HuH-7.5 (cell line): ENCODE results near the gene MRPL34.
A peak's percentile ranks its signal among the peaks of the same experiment; 100 is the strongest.
"Not testable (repeated sequence)": the region's sequence is repeated elsewhere in the genome, so short reads cannot be mapped to it uniquely, and the experiment has no call there.

Experiments used
- DNase-seq: peaks from one replicate; pipeline ENCODE4 v3.0.0; 2011; ENCODE audit warnings: low spot score

Gene MRPL34

DNA sequence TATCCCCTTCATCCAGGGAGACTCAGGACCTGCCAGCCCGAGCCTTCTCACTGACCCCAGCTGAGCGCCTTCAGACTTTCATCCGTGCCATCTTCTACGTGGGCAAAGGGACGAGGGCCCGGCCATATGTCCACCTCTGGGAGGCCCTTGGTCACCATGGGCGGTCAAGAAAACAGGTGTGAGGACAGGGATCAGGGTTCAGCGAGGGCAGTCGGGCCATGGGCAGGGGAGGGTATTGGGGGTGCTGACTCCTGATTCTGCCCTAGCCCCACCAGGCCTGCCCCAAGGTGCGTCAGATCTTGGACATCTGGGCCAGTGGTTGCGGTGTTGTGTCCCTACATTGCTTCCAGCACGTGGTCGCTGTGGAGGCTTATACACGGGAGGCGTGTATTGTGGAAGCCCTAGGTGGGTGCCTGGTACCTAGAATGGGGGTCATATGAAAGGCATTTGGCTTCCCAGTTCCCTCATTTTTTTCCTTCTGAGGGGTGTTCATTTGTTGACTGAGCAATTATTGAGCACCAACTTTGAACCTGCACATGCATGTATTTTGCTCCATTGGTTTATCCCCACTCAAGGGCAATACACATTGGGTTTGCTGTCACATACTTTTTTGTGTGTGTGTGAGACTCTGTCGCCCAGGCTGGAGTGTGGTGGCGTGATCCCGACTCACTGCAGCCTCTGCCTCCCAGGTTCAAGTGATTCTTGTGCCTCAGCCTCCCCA, 20.1 kb upstream of the MRPL34 start:
- no peak for DNase-seq

DNA sequence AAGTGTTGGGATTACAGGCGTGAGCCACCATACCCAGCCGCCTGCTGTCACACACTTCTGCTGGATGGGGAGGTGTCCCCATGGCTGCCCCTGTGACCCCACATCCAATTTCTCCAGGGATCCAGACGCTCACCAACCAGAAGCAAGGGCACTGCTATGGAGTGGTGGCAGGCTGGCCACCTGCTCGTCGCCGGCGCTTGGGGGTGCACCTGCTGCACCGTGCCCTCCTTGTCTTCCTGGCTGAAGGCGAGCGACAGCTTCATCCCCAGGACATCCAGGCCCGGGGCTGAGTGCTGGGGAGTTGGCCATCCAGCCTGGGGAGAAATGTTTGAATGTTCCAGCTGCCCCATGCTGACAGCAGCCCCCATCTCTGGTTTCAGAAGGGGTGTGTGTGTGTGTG, 19.4 kb upstream of the MRPL34 start:
- no peak for DNase-seq

DNA sequence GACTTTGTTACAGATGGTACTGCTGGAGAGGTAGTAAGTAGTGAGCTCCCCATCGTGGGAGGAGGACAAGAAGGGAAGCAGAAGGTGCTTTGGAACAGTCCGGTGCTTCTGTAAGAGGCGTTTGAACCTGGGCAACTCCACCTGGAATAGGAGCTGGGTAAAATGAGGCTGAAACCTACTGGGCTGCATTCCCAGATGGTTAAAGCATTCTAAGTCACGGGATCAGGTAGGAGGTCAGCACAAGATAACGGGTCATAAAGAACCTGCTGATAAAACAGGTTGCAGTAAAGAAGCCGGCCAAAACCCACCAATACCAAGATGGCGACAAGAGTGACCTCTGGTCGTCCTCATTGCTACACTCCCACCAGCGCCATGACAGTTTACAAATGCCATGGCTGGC, 18.9 kb upstream of the MRPL34 start:
- DNase-seq, result no peak

GRCh38 chr19:17289489-17289888, 16.2 kb upstream of the MRPL34 start:
- peak; percentile 61 for DNase-seq

DNA sequence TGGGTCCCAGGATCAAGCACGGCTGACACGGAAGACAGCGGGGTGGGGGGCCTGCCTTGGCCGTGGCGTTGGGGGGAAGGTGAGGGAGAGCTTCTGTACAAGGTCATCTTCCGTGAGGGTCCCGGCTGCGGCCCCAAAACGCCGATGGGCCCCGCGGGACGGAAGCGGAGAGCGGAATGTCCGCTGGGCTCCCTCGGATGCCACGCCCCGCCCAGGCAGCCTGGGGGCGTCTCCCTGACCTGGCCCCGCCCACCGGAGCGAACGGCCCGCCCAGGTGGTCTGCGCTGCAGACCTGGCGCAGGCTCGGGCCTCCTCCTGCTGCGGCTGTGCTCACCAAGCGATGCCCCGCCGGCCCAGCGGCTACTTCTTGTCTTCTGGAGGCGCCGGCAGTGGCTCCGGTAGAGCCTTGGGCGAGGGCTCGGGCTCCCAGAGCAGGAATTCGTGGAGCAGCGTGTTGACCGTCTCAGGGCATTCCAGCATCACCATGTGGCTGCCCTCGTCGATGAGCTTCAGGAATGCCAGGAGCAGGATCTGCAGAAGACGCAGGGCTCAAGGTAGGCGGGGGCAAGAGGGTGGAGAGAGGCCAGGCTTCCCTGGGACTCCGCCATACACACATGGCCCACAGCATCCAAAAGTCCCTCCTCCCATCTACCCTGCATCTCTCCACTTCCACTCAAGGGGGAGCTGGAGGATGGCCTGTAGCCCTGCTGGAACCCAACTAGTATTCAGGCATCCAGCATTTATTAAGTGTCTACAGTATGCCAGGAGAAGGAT, 13.2 kb upstream of the MRPL34 start:
- peak; percentile 92 for DNase-seq

GRCh38 chr19:17293605-17294004, 12.1 kb upstream of the MRPL34 start:
- DNase-seq, result no peak

GRCh38 chr19:17294051-17294891, 11.4 kb upstream of the MRPL34 start:
- DNase-seq, result no peak

GRCh38 chr19:17295551-17295950, 10.1 kb upstream of the MRPL34 start:
- DNase-seq, result not testable (repeated sequence)

DNA sequence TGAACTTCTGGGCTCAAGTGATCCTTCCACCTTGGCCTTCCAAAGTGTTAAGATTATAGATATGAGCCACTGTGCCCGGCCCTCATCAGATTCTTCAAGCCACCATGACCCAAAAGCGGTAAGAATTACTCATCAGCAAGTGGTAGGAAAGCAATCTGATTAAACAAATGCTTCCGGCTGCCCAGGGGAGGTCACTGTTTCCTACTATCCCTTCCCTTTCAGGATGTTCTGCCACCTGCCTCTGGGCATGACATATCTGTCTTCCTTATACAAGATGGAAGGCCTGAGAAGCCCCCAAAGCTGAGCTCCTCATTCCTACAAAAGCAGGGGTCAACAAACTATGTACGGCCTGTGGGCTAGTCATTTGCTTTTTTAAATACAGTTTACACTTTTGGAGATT, 9.4 kb upstream of the MRPL34 start:
- DNase-seq, result no peak

- no peak for DNase-seq
Observed at GRCh38 chr19:17296976-17297375, 8.7 kb upstream of the MRPL34 start.

DNA sequence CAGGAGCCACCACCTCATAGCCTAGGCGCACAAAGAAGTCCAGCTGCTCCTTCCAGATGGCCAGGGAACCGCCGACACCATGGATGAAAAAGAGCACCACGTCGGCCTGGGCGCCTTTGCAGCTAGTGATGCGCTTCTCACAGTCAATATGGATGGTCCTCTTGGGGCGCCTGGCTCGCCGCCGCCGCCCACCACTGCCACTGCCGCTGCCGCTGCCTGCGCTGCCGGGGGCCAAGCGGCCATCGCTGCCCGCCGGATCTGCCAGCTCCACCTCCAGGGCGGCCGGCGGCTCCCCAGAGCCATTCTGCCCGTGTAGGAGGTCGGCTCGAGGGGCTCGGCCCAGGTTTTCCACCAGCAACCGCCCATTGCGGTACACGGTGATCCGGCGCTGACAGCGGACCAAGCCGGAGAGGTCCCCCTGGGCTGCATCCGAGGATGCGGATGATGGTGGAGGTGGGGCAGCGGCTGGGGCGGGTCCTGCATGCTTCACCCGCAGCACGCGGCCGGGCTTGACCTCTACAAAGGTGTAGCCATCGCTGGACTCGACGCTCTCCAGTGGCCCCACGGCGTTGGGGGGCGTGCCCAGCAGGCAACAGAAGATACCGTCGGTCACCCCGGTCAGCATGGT, 4.6 kb upstream of the MRPL34 start:
- no peak for DNase-seq

DNA sequence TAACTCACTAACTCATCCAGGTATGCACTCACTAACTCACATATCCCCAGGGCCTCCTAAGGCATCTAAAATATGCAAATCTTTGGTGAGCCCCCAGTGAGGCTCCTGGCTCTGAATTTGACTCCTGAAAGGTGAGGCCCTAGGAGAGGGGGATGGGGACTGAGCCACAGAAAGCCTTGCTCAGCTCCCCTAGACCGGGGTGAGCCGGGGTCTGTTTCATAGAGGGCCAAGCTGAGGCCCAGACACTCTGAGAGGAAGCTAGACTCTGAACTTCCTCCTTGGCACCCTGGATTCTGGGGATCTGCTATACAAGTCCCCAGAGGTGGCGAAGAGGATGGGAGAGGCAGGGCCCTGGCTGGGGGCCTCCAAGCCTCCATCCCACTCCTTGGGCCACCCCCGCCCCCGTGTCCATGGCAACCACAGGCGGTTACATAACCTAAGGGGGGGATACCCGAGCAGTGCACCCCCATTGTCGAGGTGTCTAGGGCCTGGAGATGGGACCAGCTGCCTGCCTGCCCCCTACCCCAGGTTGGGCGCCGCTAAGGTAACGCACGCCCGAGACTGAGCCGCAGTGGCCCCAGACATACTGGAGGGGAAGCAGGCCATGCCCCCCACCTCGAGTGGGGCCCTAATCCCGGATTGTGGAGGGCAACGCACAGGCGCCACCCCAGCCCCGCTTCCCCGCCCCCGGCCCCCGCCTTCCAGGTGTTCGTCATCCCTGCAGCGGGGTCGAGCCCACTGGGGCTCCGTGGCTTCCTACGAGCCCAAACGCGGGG, 3.1 kb upstream of the MRPL34 start:
- no peak for DNase-seq

- DNase-seq, result peak; percentile 98
Observed at GRCh38 chr19:17303167-17303939, 2.3 kb upstream of the MRPL34 start, which contains the start of gene ABHD8. TSS of gene ABHD8 (minus strand) at chr19:17303425. CDS start at chr19:17301616, 1,809 bp downstream.

DNA sequence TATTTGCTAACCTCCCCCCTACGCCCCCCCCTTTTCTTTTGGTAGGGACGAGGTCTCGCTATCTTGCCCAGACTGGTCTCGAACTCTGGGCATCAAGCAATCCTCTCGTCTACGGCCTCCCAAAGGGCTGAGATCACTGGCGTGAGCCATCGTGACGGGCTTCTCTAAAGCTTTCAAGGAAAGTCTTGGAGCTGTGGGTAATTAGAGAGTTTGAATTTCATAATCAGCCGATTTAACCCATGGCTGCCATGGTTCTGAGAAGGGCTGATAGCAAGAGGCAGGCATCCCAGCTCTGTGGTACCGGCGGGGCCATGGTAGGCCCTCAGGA, 1.8 kb upstream of the MRPL34 start:
- DNase-seq, result no peak

DNA sequence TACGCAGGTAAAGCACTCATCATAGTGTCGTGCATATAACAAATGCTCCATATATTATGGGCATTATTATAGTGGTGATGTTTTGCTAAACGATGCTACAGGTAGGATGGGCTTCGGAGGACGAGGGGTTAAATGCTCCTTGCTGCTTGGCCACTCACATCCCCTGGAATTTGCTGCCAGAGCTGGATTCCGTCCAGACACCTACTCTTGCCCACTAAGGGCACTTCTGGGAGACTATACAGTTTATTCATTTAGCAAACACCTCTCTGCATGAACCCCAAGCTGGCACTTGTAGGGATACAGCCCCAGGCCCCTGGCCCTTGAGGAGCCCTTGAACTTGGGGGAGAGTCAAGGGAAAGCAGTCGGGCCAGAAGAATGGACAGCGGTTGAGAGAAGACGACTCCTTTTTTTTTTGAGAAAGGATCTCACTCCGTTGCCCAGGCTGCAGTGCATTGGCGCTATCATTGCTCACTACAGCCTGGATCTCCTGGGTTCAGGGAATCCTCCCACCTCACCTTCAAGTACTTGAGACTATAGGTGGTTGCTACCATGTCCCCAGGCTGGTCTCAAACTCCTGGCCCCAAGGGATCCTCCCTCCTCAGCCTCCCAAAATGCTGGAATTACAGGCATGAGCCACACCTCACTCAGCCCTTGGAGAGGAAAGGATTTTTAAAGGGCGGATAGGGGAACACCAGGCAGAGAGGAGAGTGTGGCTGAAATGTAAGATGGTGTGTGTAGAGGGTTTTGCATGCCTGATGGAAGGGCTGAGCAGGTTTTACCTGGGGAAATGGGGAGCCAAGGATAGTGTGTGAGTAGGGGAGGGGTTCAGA, 1.1 kb upstream of the MRPL34 start:
- no peak for DNase-seq

- DNase-seq, result no peak
Observed at GRCh38 chr19:17305216-17305516, 506 bp upstream of the MRPL34 start.

DNA sequence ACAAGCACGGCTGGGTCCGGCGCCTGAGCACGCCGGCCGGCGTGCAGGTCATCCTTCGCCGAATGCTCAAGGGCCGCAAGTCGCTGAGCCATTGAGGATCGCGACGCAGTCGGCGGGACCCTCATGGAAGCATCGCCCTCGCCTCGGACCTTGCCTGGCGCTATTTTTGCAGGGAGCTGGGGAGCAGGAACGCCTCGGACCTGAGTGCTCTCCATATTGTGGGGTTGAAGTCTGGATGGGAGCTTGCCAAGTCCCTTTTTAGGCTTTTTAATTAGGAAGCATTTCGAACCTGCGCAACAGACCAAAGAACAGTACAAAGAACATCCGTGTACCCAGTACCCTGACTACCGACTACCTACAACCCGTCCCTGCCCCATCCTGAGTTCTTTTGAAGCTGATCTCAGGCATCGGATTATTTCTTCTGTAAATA, 628 bp downstream of the MRPL34 start:
- no peak for DNase-seq

GRCh38 chr19:17307876-17308377, 2.3 kb downstream of the MRPL34 start:
- DNase-seq, result no peak

- DNase-seq, result peak; percentile 99
Observed at GRCh38 chr19:17309198-17309964, 3.7 kb downstream of the MRPL34 start, which contains the start of gene DDA1. TSS of gene DDA1 (plus strand) at chr19:17309563. CDS start at chr19:17309655, 92 bp downstream.
